Peyer's patch (tissue), 4 donors: ENCODE measurements around the gene DAZAP2.

Source experiments
- POLR2A ChIP-seq, 2 donors: fragments of 450-650 bp; IDR thresholded peaks; one replicate each; pipeline ENCODE4 v1.5.1; 2017; ENCODE audit warnings: antibody characterized with exemption in 2 of 2, mild to moderate bottlenecking in 2 of 2, moderate library complexity in 2 of 2
- TF ChIP-seq, protein P1 (sequence below), 6 experiments: fragments of 450-650 bp in 4 of 6; fragments of 200-600 bp in 2 of 6; sonication (generic) in 1 of 6; IDR thresholded peaks; one replicate each; pipeline ENCODE4 v1.5.1; 2017 to 2019; ENCODE audit warnings: antibody characterized with exemption in 6 of 6, mild to moderate bottlenecking in 3 of 6, moderate library complexity in 1 of 6

DNA sequence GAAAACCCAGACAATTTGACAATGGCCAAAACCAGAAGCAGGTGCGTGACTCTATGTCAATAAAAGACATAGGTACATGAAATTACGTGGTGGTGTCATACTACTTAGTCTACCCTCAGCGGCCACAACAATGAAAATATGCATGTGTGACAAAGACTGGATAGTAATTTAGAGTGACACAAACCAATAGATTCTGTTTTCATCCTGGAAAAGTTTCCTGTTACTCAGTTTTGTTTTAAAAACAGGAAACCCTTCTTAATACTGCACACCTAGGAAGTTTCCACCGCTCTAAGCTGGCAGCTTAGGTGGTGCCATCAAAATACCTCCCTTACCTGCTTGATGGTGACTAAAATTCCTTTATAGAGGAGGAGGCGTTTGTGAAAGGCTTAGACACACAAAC, 35.9 kb upstream of the DAZAP2 start:
- TF ChIP-seq, protein P1, sequence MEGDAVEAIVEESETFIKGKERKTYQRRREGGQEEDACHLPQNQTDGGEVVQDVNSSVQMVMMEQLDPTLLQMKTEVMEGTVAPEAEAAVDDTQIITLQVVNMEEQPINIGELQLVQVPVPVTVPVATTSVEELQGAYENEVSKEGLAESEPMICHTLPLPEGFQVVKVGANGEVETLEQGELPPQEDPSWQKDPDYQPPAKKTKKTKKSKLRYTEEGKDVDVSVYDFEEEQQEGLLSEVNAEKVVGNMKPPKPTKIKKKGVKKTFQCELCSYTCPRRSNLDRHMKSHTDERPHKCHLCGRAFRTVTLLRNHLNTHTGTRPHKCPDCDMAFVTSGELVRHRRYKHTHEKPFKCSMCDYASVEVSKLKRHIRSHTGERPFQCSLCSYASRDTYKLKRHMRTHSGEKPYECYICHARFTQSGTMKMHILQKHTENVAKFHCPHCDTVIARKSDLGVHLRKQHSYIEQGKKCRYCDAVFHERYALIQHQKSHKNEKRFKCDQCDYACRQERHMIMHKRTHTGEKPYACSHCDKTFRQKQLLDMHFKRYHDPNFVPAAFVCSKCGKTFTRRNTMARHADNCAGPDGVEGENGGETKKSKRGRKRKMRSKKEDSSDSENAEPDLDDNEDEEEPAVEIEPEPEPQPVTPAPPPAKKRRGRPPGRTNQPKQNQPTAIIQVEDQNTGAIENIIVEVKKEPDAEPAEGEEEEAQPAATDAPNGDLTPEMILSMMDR (IDR thresholded peaks at IDR 0.05) = no peak
- no peak for TF ChIP-seq POLR2A (IDR thresholded peaks at IDR 0.05)
